Breast epithelium (tissue), 4 donors: ENCODE data around the gene BCL2L14. TPM values are rescaled to one million over a fixed set of nuclear protein-coding genes. Genes with fewer than 3 reads are reported as not detected.

Experiments
- DNase-seq, 2 donors: peaks; one replicate each; pipeline ENCODE4 v3.0.0-alpha.2; 2019; ENCODE audit warnings: low spot score in 2 of 2
- H3K27ac ChIP-seq, 2 donors: fragments of 200-600 bp; sonication (generic) in 1 of 2; one replicate each; pipeline ENCODE4 v1.5.1; 2016 to 2019; ENCODE audit warnings: mild to moderate bottlenecking in 1 of 2
- H3K27me3 ChIP-seq, 2 donors: fragments of 200-600 bp; sonication (generic) in 1 of 2; one replicate each; pipeline versions ENCODE4 v1.5.1 to v1.6.0; 2017 to 2019; ENCODE audit warnings: control low read depth in 1 of 2, mild to moderate bottlenecking in 1 of 2
- H3K36me3 ChIP-seq: fragments of 200-600 bp; one replicate; pipeline ENCODE4 v1.5.1; 2019
- H3K4me1 ChIP-seq, 2 donors: fragments of 200-600 bp; sonication (generic); one replicate each; pipeline ENCODE4 v1.5.1; 2016 to 2019; ENCODE audit warnings: control low read depth in 1 of 2
- H3K4me3 ChIP-seq, 3 donors: fragments of 200-600 bp; sonication (generic); 1 replicate in 2 of 3; 2 replicates in 1 of 3; pipeline ENCODE4 v1.5.1; 2016 to 2019; ENCODE audit warnings: mild to moderate bottlenecking in 3 of 3, moderate library complexity in 2 of 3
- H3K9me3 ChIP-seq, 2 donors: fragments of 200-600 bp; sonication (generic) in 1 of 2; one replicate each; pipeline ENCODE4 v1.5.1; 2016 to 2019; ENCODE audit warnings: control low read depth in 1 of 2
- POLR2A ChIP-seq: fragments of 450-650 bp; IDR thresholded peaks from one replicate; pipeline ENCODE4 v1.6.1; 2016; ENCODE audit warnings: antibody characterized with exemption, mild to moderate bottlenecking, moderate library complexity
- POLR2AphosphoS5 ChIP-seq, 3 donors: sonication (generic); formaldehyde crosslinking; IDR thresholded peaks; one replicate each; pipeline ENCODE4 v1.6.1; 2017; ENCODE audit warnings: antibody characterized with exemption in 3 of 3
- intact Hi-C: fragments of 100-400 bp; cut with DNase I; formaldehyde crosslinking; loops from one replicate; pipeline ENCODE4 v1.15.1; 2023; ENCODE audit warnings: low total_unique reads
- total RNA-seq, 3 donors: library from RNA; depleted of rRNA; stranded (reverse); fragments of >200 nt; gene quantifications; one replicate each; pipeline ENCODE4 v1.1.0, GENCODE V29; 2016
- TF ChIP-seq, protein P1 (sequence below), 3 donors: fragments of 450-650 bp; IDR thresholded peaks; one replicate each; pipeline ENCODE4 v1.5.1; 2016 to 2017; ENCODE audit warnings: antibody characterized with exemption in 3 of 3, mild to moderate bottlenecking in 3 of 3, moderate library complexity in 3 of 3

Gene BCL2L14
- total RNA-seq, 3 donors from 2014 or later, result 0.29 to 1.6 TPM; not detected in 1

DNA sequence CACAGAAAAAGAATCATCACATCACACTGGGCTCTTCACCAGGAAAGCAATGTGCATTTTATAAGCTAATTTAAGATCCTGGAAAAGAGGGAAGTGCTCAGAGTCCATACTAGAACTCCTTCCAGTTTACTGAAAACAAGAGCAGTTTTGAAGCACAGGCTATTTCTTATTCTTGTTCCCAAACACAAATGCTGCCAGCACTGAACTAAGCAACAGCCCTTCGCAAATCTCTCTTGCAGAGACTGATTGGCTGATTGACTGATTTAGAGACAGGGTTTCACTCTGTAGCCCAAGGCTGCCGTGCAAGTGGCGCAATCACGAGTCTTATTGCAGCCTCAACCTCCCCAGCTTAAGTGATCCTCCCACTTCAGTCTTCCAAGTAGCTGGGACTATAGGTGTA, 44.8 kb downstream of the BCL2L14 start:
- Histone ChIP-seq H3K4me3 (no peak overlapping the region), H3K27ac (no peak overlapping the region), H3K27me3 (no peaks in the 10 kb centered on the region), H3K9me3 (no peaks in the 10 kb centered on the region), H3K36me3 (no peaks in the 10 kb centered on the region), H3K4me1 (no peaks in the 10 kb centered on the region)
- DNase-seq, result no peak
- TF ChIP-seq, protein P1, sequence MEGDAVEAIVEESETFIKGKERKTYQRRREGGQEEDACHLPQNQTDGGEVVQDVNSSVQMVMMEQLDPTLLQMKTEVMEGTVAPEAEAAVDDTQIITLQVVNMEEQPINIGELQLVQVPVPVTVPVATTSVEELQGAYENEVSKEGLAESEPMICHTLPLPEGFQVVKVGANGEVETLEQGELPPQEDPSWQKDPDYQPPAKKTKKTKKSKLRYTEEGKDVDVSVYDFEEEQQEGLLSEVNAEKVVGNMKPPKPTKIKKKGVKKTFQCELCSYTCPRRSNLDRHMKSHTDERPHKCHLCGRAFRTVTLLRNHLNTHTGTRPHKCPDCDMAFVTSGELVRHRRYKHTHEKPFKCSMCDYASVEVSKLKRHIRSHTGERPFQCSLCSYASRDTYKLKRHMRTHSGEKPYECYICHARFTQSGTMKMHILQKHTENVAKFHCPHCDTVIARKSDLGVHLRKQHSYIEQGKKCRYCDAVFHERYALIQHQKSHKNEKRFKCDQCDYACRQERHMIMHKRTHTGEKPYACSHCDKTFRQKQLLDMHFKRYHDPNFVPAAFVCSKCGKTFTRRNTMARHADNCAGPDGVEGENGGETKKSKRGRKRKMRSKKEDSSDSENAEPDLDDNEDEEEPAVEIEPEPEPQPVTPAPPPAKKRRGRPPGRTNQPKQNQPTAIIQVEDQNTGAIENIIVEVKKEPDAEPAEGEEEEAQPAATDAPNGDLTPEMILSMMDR (IDR thresholded peaks at IDR 0.05), result no peak
- TF ChIP-seq POLR2AphosphoS5 (IDR thresholded peaks at IDR 0.05) (no peak), POLR2A (no peak)
- intact Hi-C loops, result no loop called here

DNA sequence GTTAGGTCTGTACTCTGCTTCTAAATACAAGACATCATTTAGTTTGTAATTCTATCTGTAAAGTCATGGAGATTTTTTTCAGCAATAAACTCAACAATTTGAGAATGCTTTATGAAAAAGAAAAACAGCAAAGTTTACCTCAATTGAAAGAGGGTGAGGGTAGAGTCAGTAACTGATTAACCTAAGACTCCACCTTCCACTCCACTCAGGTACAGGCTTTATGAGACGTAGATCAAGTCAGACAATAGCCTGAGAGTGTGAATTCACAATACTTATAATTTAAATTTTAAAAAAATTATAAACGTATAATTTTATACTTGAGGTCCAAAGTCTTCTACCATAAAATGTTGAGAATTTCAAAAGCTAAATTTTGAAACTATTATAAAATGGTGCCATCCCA, 45.9 kb downstream of the BCL2L14 start:
- no peak for DNase-seq
- TF ChIP-seq POLR2A (no peak), POLR2AphosphoS5 (IDR thresholded peaks at IDR 0.05) (no peak)
- TF ChIP-seq, protein P1 (IDR thresholded peaks at IDR 0.05), result no peak
- intact Hi-C loops, result no loop called here
- H3K4me1 ChIP-seq, result no peaks in the 10 kb centered on the region
- H3K27ac ChIP-seq, result no peak overlapping the region
- H3K27me3 ChIP-seq, result no peaks in the 10 kb centered on the region
- peaks cover 9% of the 10 kb centered on the region for H3K36me3 ChIP-seq
- H3K9me3 ChIP-seq, result no peaks in the 10 kb centered on the region
- no peak overlapping the region for H3K4me3 ChIP-seq

DNA sequence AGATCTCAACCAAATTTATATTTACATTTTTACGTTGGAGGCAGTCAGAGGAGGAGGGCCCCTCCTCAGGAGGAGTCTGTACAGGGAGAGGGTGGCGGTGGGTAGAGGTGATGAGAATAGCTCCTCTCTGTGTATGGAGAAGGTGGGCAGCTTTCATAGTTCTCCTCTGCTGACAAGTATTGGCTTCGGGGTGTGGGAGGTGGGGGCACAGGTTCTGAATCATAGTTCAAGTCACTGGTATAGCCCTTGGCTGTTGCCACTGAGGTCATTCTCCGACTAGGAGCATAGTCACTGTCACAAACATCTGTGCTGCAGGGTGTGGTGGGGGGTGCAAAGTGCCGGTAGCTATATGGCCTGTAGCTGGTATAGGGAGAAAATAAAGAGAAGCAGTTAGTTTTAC, 50.3 kb downstream of the BCL2L14 start:
- Histone ChIP-seq H3K4me3 (no peak overlapping the region), H3K27ac (no peak overlapping the region), H3K36me3 (peaks cover 9% of the 10 kb centered on the region), H3K4me1 (no peaks in the 10 kb centered on the region), H3K9me3 (no peaks in the 10 kb centered on the region), H3K27me3 (no peaks in the 10 kb centered on the region)
- intact Hi-C loops, result no loop called here
- DNase-seq, result no peak
- TF ChIP-seq POLR2A (no peak), POLR2AphosphoS5 (IDR thresholded peaks at IDR 0.05) (no peak)
- TF ChIP-seq, protein P1 (IDR thresholded peaks at IDR 0.05), result no peak

DNA sequence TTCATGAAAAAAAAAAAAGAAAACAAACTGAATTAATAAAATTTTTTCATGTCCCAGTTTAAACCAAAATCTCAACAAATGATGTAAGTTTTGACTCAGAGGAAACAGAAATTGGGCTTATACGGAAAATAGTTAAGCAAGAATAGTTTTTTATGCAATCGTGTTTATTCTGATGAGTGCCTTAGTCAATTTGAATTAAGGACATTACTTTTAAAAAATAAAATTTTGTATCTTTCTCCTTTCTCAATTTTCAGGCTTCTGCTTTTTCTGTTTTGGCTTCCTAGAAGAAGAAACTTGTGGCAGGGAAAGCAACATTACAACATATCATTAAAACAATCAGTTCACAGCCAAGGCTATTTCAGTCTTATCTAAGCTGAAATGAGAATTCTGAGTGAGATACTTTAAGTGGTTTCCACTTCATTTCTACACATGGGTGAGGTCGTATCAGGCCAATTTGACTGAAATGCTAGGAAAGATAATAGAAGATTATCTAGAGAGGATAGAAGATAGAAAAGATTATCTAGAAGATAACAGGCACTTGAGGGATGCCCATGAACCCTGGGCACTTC, 52.4 kb downstream of the BCL2L14 start:
- H3K27ac ChIP-seq, result no peak overlapping the region
- H3K4me1 ChIP-seq, result no peaks in the 10 kb centered on the region
- TF ChIP-seq POLR2AphosphoS5 (IDR thresholded peaks at IDR 0.05) (no peak), POLR2A (no peak)
- TF ChIP-seq, protein P1 (IDR thresholded peaks at IDR 0.05), result no peak
- H3K27me3 ChIP-seq, result no peaks in the 10 kb centered on the region
- H3K4me3 ChIP-seq, result no peak overlapping the region
- intact Hi-C loops, result no loop called here
- H3K36me3 ChIP-seq, result peaks cover 17% of the 10 kb centered on the region
- no peak for DNase-seq
- H3K9me3 ChIP-seq, result no peaks in the 10 kb centered on the region

DNA sequence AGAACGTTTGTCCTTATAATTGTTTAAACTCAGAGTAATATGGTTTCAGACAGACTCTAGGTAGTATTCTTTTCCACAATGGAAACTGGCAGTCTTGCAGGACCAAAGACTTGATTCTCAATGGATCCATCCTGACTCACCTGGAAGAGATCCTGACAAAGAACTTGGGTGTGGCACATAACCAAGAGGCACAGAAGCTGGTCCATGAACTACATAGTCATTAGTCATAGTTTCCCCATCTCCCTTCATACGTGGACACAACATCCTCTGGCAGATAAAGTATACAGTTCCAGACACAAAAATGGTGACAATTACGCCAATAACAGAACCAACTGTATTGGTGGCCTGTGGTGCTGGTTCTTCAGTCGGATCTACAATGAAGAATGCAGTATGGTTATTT, 55.8 kb downstream of the BCL2L14 start:
- no peak for DNase-seq
- no peaks in the 10 kb centered on the region for H3K27me3 ChIP-seq
- H3K36me3 ChIP-seq, result peaks cover 9% of the 10 kb centered on the region
- intact Hi-C loops, result no loop called here
- H3K27ac ChIP-seq, result no peak overlapping the region
- no peaks in the 10 kb centered on the region for H3K9me3 ChIP-seq
- H3K4me3 ChIP-seq, result no peak overlapping the region
- TF ChIP-seq, protein P1 (IDR thresholded peaks at IDR 0.05), result no peak
- no peak for TF ChIP-seq POLR2A
- TF ChIP-seq POLR2AphosphoS5 (IDR thresholded peaks at IDR 0.05), result no peak
- H3K4me1 ChIP-seq, result no peaks in the 10 kb centered on the region
